K562 (cell line): ENCODE data around the gene CRTC3. TPM values are rescaled to one million over a fixed set of nuclear protein-coding genes. Genes with fewer than 3 reads are reported as not detected.

Source experiments
- HDGF ChIP-seq: fragments of 450-650 bp; IDR thresholded peaks from 2 replicates; pipeline ENCODE4 v1.6.1; 2016
- ILF3 ChIP-seq: fragments of 450-650 bp; IDR thresholded peaks from 2 replicates; pipeline ENCODE4 v1.6.1; 2018; ENCODE audit warnings: antibody characterized with exemption, mild to moderate bottlenecking, moderate library complexity, borderline replicate concordance
- KDM1A ChIP-seq, 2 experiments: fragments of 450-650 bp; IDR thresholded peaks; 2 replicates each; pipeline ENCODE4 v1.6.1; 2016; ENCODE audit warnings: mild to moderate bottlenecking in 2 of 2
- RBM25 ChIP-seq: fragments of 200-400 bp; formaldehyde crosslinking; IDR thresholded peaks from 2 replicates; pipeline ENCODE4 v1.6.1; 2018; ENCODE audit warnings: low read length, low read depth, moderate library complexity; ENCODE audit not compliant: severe bottlenecking
- RCOR1 ChIP-seq, 2 experiments: IDR thresholded peaks; 2 replicates each; pipeline ENCODE4 v1.6.1; 2012; ENCODE audit warnings: low read depth in 2 of 2, low read length in 2 of 2, borderline replicate concordance in 1 of 2, improper control_type of control experiment in 1 of 2
- SIN3A ChIP-seq, 2 experiments: fragments of 150-350 bp in 1 of 2; IDR thresholded peaks; 2 replicates each; pipeline ENCODE4 v1.6.1; 2011 to 2016; ENCODE audit warnings: borderline replicate concordance in 2 of 2, low read depth in 2 of 2, low read length in 2 of 2, mild to moderate bottlenecking in 2 of 2, moderate library complexity in 2 of 2; ENCODE audit not compliant: control insufficient read depth in 1 of 2
- THAP12 ChIP-seq: fragments of 250-450 bp; sonication (Bioruptor Pico); IDR thresholded peaks from 2 replicates; pipeline ENCODE4 v1.9.0; 2021; ENCODE audit warnings: mild to moderate bottlenecking, inconsistent platforms
- polyA plus RNA-seq, 8 experiments: library from polyadenylated mRNA; depleted of rRNA in 4 of 8; stranded (reverse) in 5 of 8; unstranded in 3 of 8; fragments of >200 nt; fragmentation: Nextera tagmentation in 2 of 8; fragmentation: Illumina TruSeq in 1 of 8; extraction: Ambion mirVana in 2 of 8; extraction: Trizol in 1 of 8; gene quantifications; 2 replicates each; pipeline versions ENCODE4 v1.2.1 to v1.2.3, GENCODE V29; 2011 to 2014; ENCODE audit warnings: inconsistent platforms in 1 of 8, missing spikeins in 1 of 8
- total RNA-seq, 7 experiments: library from RNA; depleted of rRNA in 6 of 7; stranded (reverse); fragments of >200 nt in 6 of 7; fragmentation: Illumina TruSeq in 2 of 7; extraction: Trizol in 2 of 7; gene quantifications; 2 replicates each; pipeline versions ENCODE4 v1.2.1 to v1.2.3, GENCODE V29; 2011 to 2021; ENCODE audit warnings: low replicate concordance in 1 of 7
- TF ChIP-seq, protein P1 (sequence below), 2 experiments: fragments of 450-650 bp; IDR thresholded peaks; 2 replicates each; pipeline ENCODE4 v1.6.1; 2018; ENCODE audit warnings: mild to moderate bottlenecking in 2 of 2, low read depth in 1 of 2; ENCODE audit not compliant: partially characterized antibody in 2 of 2

Gene CRTC3
- total and polyA plus RNA-seq, 9 of the 15 experiments (the other 6 are each of a cell fraction or from before 2014, with no cell fraction given): 1.2 to 19.0 (median 11.6) TPM

GRCh38 chr15:90559119-90559518 is 29.4 kb downstream of the CRTC3 start (continued):
- TF ChIP-seq RCOR1 (IDR thresholded peaks at IDR 0.05; ENCODE audit: borderline replicate concordance in 1 of 2, low read depth in 2 of 2, low read length in 2 of 2) (0 out of 4 replicates have a peak, but pooled peaks of 1 of the 2 experiments have one; percentile 27), ILF3 (no peak), THAP12 (no peak), SIN3A (IDR thresholded peaks at IDR 0.05; ENCODE audit: borderline replicate concordance in 2 of 2, control insufficient read depth in 1 of 2, low read depth in 2 of 2, low read length in 2 of 2) (no peak), RBM25 (peak; percentile 97), KDM1A (IDR thresholded peaks at IDR 0.05) (peak in 1 of 2 experiments; percentile 53; a peak in 2 of 4 replicates), HDGF (no peak)
- TF ChIP-seq, protein P1, sequence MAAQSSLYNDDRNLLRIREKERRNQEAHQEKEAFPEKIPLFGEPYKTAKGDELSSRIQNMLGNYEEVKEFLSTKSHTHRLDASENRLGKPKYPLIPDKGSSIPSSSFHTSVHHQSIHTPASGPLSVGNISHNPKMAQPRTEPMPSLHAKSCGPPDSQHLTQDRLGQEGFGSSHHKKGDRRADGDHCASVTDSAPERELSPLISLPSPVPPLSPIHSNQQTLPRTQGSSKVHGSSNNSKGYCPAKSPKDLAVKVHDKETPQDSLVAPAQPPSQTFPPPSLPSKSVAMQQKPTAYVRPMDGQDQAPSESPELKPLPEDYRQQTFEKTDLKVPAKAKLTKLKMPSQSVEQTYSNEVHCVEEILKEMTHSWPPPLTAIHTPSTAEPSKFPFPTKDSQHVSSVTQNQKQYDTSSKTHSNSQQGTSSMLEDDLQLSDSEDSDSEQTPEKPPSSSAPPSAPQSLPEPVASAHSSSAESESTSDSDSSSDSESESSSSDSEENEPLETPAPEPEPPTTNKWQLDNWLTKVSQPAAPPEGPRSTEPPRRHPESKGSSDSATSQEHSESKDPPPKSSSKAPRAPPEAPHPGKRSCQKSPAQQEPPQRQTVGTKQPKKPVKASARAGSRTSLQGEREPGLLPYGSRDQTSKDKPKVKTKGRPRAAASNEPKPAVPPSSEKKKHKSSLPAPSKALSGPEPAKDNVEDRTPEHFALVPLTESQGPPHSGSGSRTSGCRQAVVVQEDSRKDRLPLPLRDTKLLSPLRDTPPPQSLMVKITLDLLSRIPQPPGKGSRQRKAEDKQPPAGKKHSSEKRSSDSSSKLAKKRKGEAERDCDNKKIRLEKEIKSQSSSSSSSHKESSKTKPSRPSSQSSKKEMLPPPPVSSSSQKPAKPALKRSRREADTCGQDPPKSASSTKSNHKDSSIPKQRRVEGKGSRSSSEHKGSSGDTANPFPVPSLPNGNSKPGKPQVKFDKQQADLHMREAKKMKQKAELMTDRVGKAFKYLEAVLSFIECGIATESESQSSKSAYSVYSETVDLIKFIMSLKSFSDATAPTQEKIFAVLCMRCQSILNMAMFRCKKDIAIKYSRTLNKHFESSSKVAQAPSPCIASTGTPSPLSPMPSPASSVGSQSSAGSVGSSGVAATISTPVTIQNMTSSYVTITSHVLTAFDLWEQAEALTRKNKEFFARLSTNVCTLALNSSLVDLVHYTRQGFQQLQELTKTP (IDR thresholded peaks at IDR 0.05; ENCODE audit: low read depth in 1 of 2, partially characterized antibody in 2 of 2): no peak
